ENCODE measurements around the gene LANCL1. TPM values are rescaled to one million over a fixed set of nuclear protein-coding genes. Genes with fewer than 3 reads are reported as not detected.

LANCL1 gene
- total RNA-seq, 3 donors from 2014 or later, result 30.5 to 44.2 (median 43.7) TPM

- Histone ChIP-seq H3K9me3 (no peaks in the 10 kb centered on the region), H3K4me1 (no peaks in the 10 kb centered on the region), H3K27ac (no peak overlapping the region), H3K27me3 (no peaks in the 10 kb centered on the region), H3K4me3 (no peak overlapping the region), H3K36me3 (no peaks in the 10 kb centered on the region)
- intact Hi-C loops (cut with DNase I; ENCODE audit: low total_unique reads), result no loop called here
- DNase-seq (ENCODE audit: low spot score in 2 of 2), result no peak
- no peak for TF ChIP-seq POLR2AphosphoS5 (IDR thresholded peaks at IDR 0.05)
- no peak for TF ChIP-seq CTCF (IDR thresholded peaks at IDR 0.05)
- TF ChIP-seq POLR2A (IDR thresholded peaks at IDR 0.05), result no peak
Measured at GRCh38 chr2:210519594-210519993, 43.0 kb upstream of the LANCL1 start.

- DNase-seq (ENCODE audit: low spot score in 2 of 2), result no peak
- H3K27me3 ChIP-seq, result no peaks in the 10 kb centered on the region
- no peak overlapping the region for H3K4me3 ChIP-seq
- H3K27ac ChIP-seq, result no peak overlapping the region
- H3K4me1 ChIP-seq, result no peaks in the 10 kb centered on the region
- no peaks in the 10 kb centered on the region for H3K36me3 ChIP-seq
- intact Hi-C loops (cut with DNase I; ENCODE audit: low total_unique reads), result no loop called here
- peaks cover 0 to 9% of the 10 kb centered on the region in 2 donors for H3K9me3 ChIP-seq
- TF ChIP-seq POLR2AphosphoS5 (IDR thresholded peaks at IDR 0.05) (no peak), CTCF (IDR thresholded peaks at IDR 0.05) (no peak), POLR2A (IDR thresholded peaks at IDR 0.05) (no peak)
Measured at GRCh38 chr2:210517264-210517663, 40.7 kb upstream of the LANCL1 start.

- Histone ChIP-seq H3K27ac (no peak overlapping the region), H3K27me3 (no peaks in the 10 kb centered on the region), H3K4me3 (no peak overlapping the region), H3K36me3 (no peaks in the 10 kb centered on the region), H3K9me3 (peaks cover 7 to 9% of the 10 kb centered on the region in 2 donors), H3K4me1 (no peaks in the 10 kb centered on the region)
- TF ChIP-seq POLR2A (IDR thresholded peaks at IDR 0.05), result no peak
- TF ChIP-seq POLR2AphosphoS5 (IDR thresholded peaks at IDR 0.05), result no peak
- no peak for TF ChIP-seq CTCF (IDR thresholded peaks at IDR 0.05)
- intact Hi-C loops (cut with DNase I; ENCODE audit: low total_unique reads), result no loop called here
- DNase-seq (ENCODE audit: low spot score in 2 of 2), result no peak
Measured at GRCh38 chr2:210515911-210516310, 39.4 kb upstream of the LANCL1 start.

GRCh38 chr2:210503725-210504191 lies 27.2 kb upstream of the LANCL1 start:
- Histone ChIP-seq H3K4me1 (no peaks in the 10 kb centered on the region), H3K9me3 (peaks cover 0 to 14% of the 10 kb centered on the region in 2 donors), H3K27ac (no peak overlapping the region), H3K36me3 (no peaks in the 10 kb centered on the region), H3K4me3 (peak overlapping the region; percentile 10 to 32 (median 22)), H3K27me3 (no peaks in the 10 kb centered on the region)
- no peak for DNase-seq (ENCODE audit: low spot score in 2 of 2)
- no peak for TF ChIP-seq POLR2AphosphoS5 (IDR thresholded peaks at IDR 0.05)
- no peak for TF ChIP-seq CTCF (IDR thresholded peaks at IDR 0.05)
- TF ChIP-seq POLR2A (IDR thresholded peaks at IDR 0.05), result no peak
- intact Hi-C loops (cut with DNase I; ENCODE audit: low total_unique reads), result no loop called here

GRCh38 chr2:210503001-210503623 lies 26.6 kb upstream of the LANCL1 start:
- intact Hi-C loops (cut with DNase I; ENCODE audit: low total_unique reads), result no loop called here
- Histone ChIP-seq H3K4me1 (no peaks in the 10 kb centered on the region), H3K9me3 (peaks cover 0 to 17% of the 10 kb centered on the region in 2 donors), H3K27ac (no peak overlapping the region), H3K4me3 (peak overlapping the region; percentile 22 to 39 (median 32)), H3K27me3 (no peaks in the 10 kb centered on the region), H3K36me3 (no peaks in the 10 kb centered on the region)
- TF ChIP-seq CTCF (IDR thresholded peaks at IDR 0.05) (peak; percentile 45 to 55 (median 53)), POLR2A (IDR thresholded peaks at IDR 0.05) (no peak)
- no peak for DNase-seq (ENCODE audit: low spot score in 2 of 2)
